Measurements from ENCODE around the gene CAPN5. TPM values are rescaled to one million over a fixed set of nuclear protein-coding genes. Genes with fewer than 3 reads are reported as not detected.

Gene CAPN5
- total RNA-seq, 1 donor from 2014 or later: 18.3 TPM

GRCh38 chr11:77075425-77075905, 8.7 kb downstream of the CAPN5 start:
- Mint-ChIP-seq H3K9me3 (peaks cover 21% of the 10 kb centered on the region), H3K27me3 (ENCODE audit: low read depth) (no peaks in the 10 kb centered on the region), H3K4me3 (no peak overlapping the region), H3K36me3 (peaks cover 2% of the 10 kb centered on the region), H3K4me1 (peaks cover 20% of the 10 kb centered on the region), H3K27ac (no peak overlapping the region)
- no peak for DNase-seq (ENCODE audit: low spot score in 2 of 2, unreplicated experiment in 2 of 2)
- no peak for TF ChIP-seq CTCF (IDR thresholded peaks at IDR 0.05; ENCODE audit: unreplicated experiment)

GRCh38 chr11:77079666-77080065, 12.9 kb downstream of the CAPN5 start:
- DNase-seq (ENCODE audit: low spot score in 2 of 2, unreplicated experiment in 2 of 2): no peak
- H3K27ac Mint-ChIP-seq: no peak overlapping the region
- no peak for TF ChIP-seq CTCF (IDR thresholded peaks at IDR 0.05; ENCODE audit: unreplicated experiment)
- no peak overlapping the region for H3K4me3 Mint-ChIP-seq
- H3K9me3 Mint-ChIP-seq: peaks cover 21% of the 10 kb centered on the region
- no peaks in the 10 kb centered on the region for H3K4me1 Mint-ChIP-seq
- H3K27me3 Mint-ChIP-seq (ENCODE audit: low read depth): no peaks in the 10 kb centered on the region
- H3K36me3 Mint-ChIP-seq: peaks cover 2% of the 10 kb centered on the region

- Mint-ChIP-seq H3K4me1 (no peaks in the 10 kb centered on the region), H3K36me3 (peaks cover 2% of the 10 kb centered on the region), H3K27ac (no peak overlapping the region), H3K27me3 (ENCODE audit: low read depth) (no peaks in the 10 kb centered on the region), H3K9me3 (peaks cover 21% of the 10 kb centered on the region), H3K4me3 (no peak overlapping the region)
- no peak for DNase-seq (ENCODE audit: low spot score in 2 of 2, unreplicated experiment in 2 of 2)
- no peak for TF ChIP-seq CTCF (IDR thresholded peaks at IDR 0.05; ENCODE audit: unreplicated experiment)
Measured at GRCh38 chr11:77080643-77081210, 14.0 kb downstream of the CAPN5 start.

- Mint-ChIP-seq H3K4me3 (no peak overlapping the region), H3K36me3 (peaks cover 2% of the 10 kb centered on the region), H3K27me3 (ENCODE audit: low read depth) (no peaks in the 10 kb centered on the region), H3K4me1 (no peaks in the 10 kb centered on the region), H3K27ac (no peak overlapping the region), H3K9me3 (peaks cover 21% of the 10 kb centered on the region)
- no peak for DNase-seq (ENCODE audit: low spot score in 2 of 2, unreplicated experiment in 2 of 2)
- TF ChIP-seq CTCF (IDR thresholded peaks at IDR 0.05; ENCODE audit: unreplicated experiment): no peak
Measured at GRCh38 chr11:77081381-77081851, 14.6 kb downstream of the CAPN5 start.

GRCh38 chr11:77081976-77082836, 15.4 kb downstream of the CAPN5 start:
- Mint-ChIP-seq H3K9me3 (peaks cover 21% of the 10 kb centered on the region), H3K27ac (peak overlapping the region; percentile 17), H3K27me3 (ENCODE audit: low read depth) (no peaks in the 10 kb centered on the region), H3K4me3 (no peak overlapping the region), H3K36me3 (peaks cover 2% of the 10 kb centered on the region), H3K4me1 (no peaks in the 10 kb centered on the region)
- no peak for TF ChIP-seq CTCF (IDR thresholded peaks at IDR 0.05; ENCODE audit: unreplicated experiment)
- DNase-seq (ENCODE audit: low spot score in 2 of 2, unreplicated experiment in 2 of 2): peak in 1 of 2 experiments; percentile 8
